ENCODE measurements around the gene CFAP57.

CFAP57 gene

DNA sequence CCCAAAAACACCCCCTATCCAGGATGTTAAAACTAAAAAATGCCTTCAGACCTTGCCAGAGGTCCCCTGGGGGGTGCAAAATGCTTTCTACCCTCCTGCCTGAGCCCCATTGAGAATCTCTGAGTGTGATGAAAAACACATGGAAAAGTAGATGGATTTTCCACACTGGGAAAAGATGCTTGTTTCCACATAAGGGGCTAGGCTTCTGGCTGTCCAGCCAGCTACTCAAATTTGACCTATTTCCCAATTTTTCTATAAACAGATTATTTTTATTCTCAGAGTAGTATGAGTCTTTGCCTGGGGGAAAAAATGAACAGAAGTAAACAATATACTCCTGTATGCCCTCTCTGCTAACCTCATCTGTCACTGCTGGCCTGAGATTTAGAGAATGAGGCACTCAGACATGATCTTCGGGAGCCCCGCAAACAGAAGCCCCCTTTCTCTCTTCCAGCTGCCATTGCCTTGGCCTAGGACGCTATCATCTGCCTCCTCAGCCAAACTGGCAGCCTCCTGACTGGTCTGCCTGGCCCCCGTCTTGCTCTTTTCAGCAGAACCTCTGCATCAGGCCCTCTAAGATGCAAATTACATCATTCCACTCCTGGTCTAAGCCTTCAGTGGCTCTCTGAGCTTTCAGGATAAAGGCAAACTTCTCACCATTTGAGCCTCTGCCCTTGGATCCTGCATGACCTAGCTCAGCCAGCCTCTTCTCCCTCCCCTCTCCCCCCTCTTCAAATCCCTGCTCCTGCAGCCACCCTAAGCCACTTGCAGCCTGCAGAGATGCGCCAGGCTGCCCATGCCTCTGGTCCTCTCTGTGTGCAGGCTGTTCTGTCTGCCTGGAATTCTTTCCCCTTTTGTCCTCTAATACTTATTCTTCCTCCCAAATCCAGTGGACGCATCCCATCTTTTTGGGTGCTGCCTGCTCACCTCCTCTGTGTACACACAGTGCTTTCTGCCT lies 58.0 kb downstream of the CFAP57 start:
- DNase-seq = no peak

DNA sequence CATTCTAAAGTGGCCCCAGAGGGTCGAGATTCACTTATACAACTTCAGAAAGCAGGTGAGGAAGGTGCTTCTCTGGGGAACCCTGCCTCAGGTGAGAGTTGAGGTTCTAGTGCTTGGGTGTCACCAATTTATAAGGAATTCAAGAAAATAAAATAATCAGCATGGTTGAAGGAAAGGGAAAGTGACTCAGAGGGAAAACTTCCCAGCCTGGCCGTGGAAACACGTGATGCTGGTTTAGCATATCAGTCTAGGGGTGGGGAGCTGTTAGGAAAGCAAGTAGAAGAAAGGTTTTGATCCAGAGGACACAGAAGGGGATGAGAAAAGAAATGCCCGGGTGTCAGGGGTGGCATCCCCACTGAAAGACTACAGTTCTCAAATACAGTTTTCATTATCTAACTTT lies 59.9 kb downstream of the CFAP57 start:
- no peak for DNase-seq

DNA sequence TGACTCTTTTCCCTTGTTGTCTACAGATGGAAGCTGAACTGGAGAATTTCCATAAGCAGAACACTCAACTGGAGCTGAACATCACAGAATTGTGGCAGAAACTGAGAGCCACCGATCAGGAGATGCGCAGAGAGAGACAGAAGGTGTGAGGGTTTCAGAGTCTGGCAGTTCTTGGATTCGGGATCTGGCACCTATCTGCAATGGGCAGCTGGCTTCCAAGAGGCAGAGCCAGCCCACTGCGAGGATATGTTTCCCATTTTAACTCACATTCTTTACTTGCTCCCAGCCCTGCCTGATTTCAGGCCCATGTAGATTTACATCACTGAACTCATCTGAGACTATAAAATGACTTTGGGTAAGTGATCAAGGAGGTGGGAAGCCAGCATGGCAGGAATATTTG lies 60.4 kb downstream of the CFAP57 start:
- DNase-seq = no peak

DNA sequence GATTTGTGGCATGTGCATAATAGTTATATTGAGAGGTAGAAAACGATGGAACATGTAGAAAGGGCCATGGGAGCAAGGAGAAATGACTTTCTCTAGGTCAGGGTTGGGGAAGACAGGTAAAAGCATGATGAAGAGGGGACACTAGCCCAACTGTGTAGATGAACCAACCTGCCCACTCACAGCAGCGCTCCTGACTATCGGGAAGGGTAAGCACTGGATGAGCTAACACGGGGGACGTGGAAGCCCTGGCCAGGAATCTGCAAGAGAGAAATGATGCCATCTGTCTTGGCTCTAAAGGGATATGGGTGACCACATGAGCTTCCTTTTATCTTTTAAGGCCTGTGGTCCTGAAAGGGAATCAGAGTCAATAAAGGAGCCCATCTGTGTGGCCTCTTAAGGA lies 61.5 kb downstream of the CFAP57 start:
- no peak for DNase-seq

DNA sequence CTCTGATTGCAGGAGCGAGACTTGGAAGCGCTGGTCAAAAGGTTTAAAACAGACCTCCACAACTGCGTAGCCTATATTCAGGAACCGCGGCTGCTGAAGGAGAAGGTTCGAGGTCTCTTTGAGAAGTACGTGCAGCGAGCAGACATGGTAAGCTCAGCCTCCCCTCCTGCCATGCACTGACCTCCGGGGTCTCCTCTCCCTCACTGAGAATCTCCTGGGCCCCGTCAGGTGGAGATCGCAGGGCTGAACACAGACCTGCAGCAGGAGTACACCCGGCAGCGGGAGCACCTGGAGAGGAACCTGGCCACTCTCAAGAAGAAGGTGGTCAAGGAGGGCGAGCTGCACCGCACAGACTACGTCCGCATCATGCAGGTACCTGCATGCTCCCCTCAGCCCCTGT lies 62.1 kb downstream of the CFAP57 start:
- no peak for DNase-seq

DNA sequence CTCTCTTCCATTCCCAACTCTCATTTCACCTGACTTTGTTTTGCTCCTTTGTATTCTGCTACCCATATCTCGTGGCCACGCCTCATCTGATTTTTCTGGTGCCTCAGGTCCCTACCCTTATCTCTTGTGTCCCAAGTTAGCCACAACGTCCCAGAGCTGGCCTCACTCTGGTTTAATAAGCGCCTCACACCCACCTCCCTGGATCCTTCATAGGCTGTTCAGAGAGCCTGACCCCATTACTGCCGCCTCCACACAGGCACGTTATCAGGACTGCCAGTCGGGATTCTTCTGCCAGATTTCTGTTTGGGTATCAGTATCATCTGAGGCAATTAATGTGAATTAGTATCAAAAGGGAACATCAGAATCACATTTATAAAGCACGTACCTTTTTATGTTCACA lies 62.9 kb downstream of the CFAP57 start:
- DNase-seq = no peak

DNA sequence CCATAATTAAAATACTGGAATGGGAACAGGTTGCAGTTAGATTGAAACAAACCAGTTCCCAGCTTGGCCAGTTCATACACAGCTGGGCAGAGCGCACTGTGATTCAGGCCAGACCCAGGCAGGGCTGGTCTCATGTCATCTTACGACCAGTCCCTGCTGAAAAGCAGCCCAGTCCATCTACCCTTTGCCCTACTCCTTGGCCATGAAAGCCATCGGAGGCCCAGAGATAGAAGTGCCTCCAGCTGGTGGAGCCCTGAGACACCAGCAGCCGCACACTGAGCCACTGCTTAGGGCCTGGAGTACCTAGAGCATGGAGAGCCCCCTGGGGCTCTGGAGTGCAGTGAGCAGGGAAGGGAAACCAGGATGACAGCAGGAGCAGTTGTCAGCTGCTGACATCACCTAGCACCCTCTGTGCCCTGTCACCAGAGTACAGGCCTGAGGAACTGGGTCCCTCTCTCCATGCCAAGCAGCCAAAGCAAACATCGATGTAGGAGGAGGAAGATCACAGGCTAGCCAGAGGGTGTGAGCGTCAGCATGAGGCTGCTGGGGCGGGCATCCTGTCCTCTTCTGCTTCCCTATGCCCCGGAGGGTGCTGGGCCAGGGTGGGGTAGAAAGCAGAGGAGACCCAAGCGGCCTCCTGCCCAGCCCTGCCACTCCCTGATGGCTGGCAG lies 63.5 kb downstream of the CFAP57 start:
- DNase-seq = no peak

DNA sequence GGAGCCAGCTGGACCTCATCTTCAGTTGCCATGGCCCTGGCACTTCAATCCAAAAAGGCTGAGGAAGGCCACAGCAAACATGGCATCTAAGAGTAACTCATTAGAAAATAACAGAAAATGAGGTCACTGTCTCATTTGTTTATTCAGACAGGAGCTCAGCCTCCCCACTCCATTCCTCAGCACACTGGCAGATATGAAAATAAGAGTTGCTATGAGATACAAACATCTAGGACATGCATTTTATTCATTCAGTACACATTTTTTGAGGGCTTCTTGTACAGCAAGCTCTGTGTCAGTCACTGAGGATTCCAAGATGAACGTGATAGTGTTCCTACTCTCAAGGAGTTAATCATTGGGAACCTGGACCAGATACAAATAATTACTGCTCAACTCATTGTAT lies 65.0 kb downstream of the CFAP57 start:
- DNase-seq = no peak

DNA sequence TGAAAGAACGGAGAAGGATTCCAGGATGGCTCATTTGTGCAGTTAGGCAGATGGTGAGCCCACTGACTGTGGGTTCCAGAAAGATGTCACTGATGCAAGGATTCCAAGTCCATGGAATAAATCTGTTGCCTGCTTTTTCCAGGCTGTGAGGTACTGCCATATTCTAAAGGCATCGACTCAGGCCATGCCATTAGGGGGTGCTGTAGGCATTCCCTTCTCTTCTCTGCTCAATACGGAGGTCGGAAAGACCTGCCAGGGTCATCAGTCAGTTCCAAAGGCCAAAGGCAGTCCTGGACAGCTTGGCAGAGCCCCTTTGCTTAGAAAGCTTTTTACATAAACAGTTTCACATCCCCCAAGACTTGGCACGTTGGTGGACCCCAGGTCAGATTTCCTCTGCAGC lies 66.0 kb downstream of the CFAP57 start:
- DNase-seq = peak; percentile 29 to 56

DNA sequence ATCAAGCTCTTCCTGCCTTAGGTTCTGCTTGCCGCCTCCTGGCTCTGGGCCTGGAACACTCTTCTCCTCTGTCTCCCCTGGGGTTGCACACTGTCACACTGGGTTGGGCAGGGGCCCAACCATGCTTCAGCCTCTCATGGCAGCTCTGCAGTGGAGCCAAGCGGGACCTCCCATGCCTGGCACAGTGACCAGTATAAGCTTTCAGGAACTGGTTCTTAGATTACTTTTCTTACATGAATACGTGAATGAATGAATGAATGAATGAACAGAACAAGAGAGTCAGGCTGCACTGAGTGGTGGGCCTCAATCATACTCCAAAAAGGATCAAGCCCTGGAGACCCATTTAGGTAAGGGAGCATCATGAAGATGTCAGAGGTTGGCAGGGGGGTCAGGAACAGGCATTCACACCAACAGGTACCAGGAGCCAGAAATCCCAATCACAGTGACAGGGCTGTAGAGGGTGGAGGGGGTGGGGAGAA lies 66.9 kb downstream of the CFAP57 start:
- no peak for DNase-seq

DNA sequence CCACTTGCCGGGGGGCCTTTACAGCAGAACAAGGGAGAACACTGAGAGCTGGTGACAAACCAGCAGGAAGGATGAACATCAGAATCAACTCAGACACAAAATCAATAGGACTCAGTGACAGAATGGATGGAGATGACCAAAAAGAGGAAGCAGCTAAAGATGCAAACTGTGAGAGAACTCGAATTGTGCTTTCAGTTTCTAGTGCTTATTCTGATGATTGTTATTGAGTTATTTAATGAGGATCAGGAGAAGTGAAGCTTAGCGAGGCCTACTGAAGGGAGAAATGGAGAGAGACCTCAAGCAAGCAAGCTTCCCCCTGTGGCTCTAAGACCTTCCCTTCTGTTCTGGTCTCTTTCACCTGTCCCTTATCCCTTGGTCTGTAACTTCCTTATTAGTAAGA lies 67.4 kb downstream of the CFAP57 start:
- DNase-seq = peak; percentile 3 to 17

DNA sequence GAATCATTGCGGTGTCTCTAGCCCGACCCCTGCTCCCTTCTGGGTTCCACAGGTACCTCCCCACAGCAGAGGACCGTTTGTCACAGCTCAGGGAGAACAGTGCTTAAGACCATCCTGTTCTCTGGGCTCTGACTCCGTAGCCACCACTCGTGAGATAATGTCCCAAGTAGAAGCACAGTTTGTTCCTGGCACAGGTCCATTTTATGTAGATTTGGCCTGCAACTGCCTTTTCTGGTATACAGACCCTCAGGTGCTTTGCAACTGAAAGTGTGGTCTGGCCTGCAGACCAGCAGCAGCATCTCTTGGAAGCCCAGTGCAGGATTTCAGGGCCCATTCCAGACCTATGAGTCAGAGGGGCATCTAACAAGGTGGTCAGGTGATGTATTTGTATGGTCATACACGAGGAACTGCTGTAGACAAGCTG lies 69.3 kb downstream of the CFAP57 start:
- DNase-seq = no peak

DNA sequence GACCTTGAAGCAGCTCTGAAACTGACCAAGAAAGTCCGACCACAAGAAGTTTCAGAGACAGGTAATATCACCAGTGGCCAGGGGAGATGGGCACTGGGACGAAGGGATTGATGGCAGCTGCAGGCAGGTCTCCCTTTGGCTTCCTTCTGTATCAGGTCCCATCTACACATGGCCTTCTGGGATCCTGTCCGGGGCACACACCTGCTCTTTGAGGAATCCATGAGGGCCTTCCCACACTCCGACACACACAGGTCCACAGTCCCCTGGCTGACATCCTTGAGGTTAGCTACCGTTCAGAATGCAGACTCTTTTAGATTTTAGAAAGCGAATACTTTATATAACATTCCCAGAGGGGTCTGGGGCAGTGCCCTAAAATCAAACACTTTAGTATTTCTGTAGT lies 71.2 kb downstream of the CFAP57 start:
- DNase-seq = no peak

DNA sequence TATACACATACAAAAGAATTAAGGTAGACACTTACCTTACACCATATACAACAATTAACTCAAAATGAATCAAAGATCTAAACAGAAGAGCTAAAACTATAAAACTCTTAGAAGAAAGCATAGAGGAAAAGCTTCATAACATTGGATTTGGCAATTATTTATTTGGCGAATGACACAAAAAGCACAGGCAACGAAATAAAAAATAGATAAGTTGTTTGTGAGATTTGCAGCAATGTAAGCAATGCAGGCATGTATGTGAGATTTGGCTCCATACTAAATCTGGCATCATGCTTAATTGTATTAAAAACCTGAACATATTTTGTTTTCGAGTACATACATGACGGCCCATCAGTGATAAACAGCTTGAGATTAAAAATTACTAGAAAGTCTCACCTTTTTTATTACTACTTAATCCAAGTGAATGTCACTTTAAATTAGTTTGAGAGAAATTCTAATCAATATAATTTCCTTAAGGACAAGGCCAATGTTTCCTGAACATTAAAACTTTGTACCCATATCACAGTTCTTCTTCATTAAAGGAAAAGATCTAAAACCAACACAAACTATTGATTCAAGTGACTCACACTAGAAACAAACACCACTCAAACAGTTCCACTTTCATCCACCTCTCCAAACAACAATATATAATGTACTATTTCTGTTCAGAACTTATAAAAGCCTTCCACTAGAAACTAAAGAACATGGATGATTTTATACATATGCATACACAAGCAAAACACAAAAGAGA lies 74.5 kb downstream of the CFAP57 start:
- no peak for DNase-seq

DNA sequence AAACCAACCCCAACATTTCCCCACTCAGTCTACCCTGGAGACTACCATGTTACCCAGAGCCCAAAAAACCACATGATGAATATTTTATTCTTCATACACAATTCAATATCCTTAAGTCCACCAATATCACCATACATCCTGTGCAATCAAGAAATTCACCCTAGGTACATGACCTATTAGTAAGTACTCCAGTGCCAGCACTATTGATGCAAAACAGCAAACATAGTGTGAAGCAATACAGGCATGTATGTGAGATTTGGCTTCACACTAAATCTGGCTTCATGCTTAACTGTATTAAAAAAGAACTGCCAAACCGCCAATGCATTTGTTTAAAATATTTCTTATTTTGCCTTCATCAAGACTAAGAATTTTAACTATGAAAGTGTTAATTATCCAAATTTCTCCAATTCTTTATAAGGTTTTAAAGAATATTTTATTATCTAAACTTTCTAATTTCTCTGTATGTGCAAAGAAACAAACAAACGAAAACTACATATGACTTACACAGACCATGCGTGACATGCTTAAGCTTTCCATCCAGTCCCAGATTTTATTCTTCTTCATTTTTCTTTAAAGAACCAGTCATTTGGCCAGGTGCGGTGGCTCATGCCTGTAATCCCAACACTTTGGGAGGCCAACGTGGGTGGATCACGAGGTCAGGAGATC lies 75.3 kb downstream of the CFAP57 start:
- no peak for DNase-seq

DNA sequence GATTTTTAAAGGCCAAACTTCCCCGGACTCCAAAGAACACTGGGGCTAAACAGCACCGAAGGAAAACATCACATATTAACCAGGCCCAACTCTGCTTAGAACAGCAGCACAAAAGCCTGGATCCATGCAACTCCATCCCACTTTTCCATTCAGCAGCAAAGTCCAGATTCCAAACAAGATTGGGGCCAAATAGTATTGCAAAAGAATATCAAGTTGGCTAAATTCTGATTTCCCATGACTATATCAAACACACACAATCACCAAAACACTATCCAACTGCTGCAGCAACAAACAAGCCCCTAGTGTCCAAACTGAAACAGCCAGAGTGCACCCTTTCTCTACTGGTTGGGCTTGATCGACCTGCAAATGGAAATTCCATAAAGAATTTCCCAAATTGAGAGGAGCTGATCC lies 78.2 kb downstream of the CFAP57 start:
- DNase-seq = no peak

DNA sequence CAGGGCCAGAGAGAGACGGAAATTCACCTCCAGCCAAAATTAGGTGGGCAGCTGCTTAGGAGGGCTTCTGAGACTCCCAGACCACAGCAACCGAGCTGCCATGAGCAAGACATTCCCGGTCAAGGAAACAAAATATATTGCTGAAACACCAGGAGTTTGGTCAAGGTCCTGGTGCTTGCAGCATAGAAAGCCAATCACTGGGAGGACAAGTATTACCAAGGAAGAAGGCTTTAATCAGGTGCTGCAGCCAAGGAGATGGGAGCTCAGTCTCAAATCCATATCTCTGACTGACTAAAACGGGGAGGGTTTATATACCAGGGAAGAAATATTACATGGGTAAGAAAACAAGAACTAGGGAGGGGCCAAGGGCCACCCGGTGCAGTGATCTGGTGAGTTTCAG lies 78.9 kb downstream of the CFAP57 start:
- no peak for DNase-seq

DNA sequence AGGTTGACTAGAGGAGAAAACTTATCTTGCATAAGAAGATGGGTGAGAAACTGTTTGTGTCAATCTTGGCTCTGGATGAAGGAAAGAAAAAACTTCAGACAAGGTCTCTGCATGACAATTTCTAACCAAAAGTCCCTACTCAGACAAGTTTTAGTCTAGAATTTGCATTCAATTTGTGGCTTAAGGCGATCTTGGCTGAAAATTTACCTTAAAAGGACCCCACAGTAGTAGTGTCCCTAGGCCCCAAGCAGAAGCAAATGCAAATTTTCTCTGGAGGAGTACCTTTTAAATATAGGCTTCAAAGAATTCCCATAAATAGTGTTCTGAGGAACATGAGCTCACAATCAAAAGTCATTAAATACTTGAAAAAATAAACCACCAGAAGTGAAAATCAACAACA lies 80.1 kb downstream of the CFAP57 start:
- no peak for DNase-seq

DNA sequence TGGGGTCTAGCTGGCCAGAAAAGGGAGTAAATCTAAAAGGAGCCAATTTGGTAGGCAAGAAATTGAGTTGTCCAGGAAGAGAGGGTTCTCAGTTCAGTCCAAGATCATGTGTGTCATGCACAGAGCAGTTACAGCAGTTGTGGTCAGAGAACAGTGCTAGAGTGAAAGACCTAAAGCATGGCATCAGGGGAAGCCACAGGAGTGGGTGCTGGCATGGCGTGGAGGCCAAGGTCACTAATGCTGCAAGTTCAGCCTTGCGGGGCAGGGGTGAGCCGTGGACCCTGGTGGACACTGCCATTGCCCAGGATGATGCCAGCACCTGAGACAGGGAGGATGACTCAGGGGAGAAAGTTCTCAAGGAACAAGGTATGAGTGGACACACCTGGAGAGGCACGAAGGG lies 81.0 kb downstream of the CFAP57 start:
- no peak for DNase-seq

DNA sequence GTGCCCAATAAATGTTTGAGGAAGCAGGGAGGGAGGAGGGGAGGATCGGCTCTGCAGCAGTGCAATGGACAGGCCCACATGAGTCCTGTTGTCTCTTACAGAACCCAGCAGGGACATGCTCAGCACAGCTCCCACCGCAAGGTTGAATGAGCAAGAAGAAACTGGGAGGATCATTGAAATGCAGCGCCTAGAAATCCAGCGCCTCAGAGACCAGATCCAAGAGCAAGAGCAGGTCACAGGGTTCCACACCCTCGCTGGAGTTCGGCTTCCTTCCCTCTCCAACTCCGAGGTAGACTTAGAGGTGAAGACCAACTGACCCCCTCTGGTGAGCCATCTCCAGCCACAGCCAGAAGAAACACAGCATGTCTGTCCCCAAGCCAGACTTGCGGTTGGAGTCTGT lies 81.7 kb downstream of the CFAP57 start:
- no peak for DNase-seq

DNA sequence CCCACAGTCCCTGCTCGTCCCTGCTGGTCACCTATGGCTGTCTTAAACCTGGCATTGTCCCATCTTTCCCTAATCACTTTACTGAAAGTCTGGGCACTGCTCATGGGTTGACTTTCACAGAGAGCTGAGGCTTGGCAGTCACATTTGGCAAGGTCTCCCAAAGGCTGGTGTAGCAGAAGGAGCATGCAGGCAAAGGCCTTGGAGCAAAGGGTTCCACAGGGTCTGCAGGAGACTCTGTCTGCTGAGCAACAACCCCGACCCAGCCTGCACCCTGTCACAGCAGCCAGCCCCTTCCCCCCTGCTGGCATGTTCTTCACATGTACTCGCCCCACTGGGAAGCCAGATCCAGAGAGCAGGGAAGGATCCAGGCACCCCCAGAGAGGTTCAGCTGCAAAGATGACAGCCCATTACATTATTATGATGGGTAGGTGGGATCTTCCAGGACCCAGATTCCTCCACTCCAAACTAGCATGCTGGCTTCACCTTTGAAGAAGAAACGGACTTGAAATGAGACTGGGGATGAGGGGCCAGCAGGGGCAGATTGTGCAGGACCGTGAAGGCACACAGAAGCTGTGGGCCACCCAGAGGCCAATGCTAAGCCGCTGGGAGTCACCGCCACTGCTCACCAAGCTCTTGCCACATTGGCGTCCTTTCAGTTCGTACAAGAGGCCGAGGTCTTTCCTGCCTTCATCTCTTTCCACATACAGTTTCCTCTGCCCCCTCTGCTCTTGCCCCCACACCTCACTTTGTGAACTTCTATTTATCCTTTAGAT lies 83.5 kb downstream of the CFAP57 start:
- DNase-seq = no peak
